Motor neuron (in vitro differentiated cells): ENCODE results near the gene DLST. TPM values are rescaled to one million over a fixed set of nuclear protein-coding genes. Genes with fewer than 3 reads are reported as not detected.
"Not testable (repeated sequence)": the region's sequence is repeated elsewhere in the genome, so short reads cannot be mapped to it uniquely, and the experiment has no call there.

Source experiments
- ATAC-seq, 8 experiments: fragments of 200-7000 bp; cut with Tn5 transposase; replicated peaks in 6 of 8; 2 replicates each; pipeline ENCODE4 v1.8.0; 2021; ENCODE audit warnings: mild to moderate bottlenecking in 8 of 8, moderate library complexity in 8 of 8
- H3K27ac ChIP-seq, 2 donors: fragments of 250-450 bp; sonication (Bioruptor Pico); 2 replicates each; pipeline ENCODE4 v1.9.0; 2021; ENCODE audit warnings: antibody characterized with exemption in 2 of 2, mild to moderate bottlenecking in 2 of 2, moderate library complexity in 1 of 2
- H3K4me1 ChIP-seq, 2 donors: fragments of 250-450 bp; sonication (Bioruptor Pico); replicated peaks in 1 of 2; 2 replicates each; pipeline ENCODE4 v1.6.1; 2021; ENCODE audit warnings: antibody characterized with exemption in 2 of 2, mild to moderate bottlenecking in 2 of 2, moderate library complexity in 1 of 2
- H3K4me3 ChIP-seq, 5 donors: fragments of 250-450 bp; sonication (Bioruptor Pico); 2 replicates each; pipeline ENCODE4 v1.9.0; 2021; ENCODE audit warnings: antibody characterized with exemption in 5 of 5, mild to moderate bottlenecking in 5 of 5, moderate library complexity in 4 of 5
- WGBS, 10 experiments: fragments of 450-650 bp; shearing (Covaris generic); methylation state at CpG; one replicate each; pipeline ENCODE4 v1.0.0; 2022; 5-methylcytosine and 5-hydroxymethylcytosine counted together
- in situ Hi-C, 9 experiments: fragments of 400-800 bp; cut with MboI; loops; one replicate each; pipeline ENCODE4 v1.15.0; 2021; ENCODE audit warnings: low sequenced_read_pairs in 9 of 9, low pct_unique_long_range_greater_than_20kb in 2 of 9; ENCODE audit not compliant: unreplicated experiment in 9 of 9
- total RNA-seq, 8 experiments: library from RNA; unstranded; fragments of 300-600 nt; gene quantifications; 2 replicates each; pipeline versions ENCODE4 v1.2.3 to v1.2.4, GENCODE V29; 2022

The DLST gene
- total RNA-seq, 8 experiments from 2014 or later = 30.3 to 106 (median 51.6) TPM

- Histone ChIP-seq H3K27ac (no peak overlapping the region), H3K4me1 (peaks cover under 1 to 1% of the 10 kb centered on the region in 2 donors), H3K4me3 (no peak overlapping the region)
- ATAC-seq = no peak
- 0 to 58% (median 50%) methylated on average over 1 to 6 of the region's 6 CpGs; no CpG with 5 or more reads in 3 of the 10 experiments for WGBS, 10 experiments
- in situ Hi-C loops = loop anchor here in 1 of 9 experiments (25.0 kb wide), 1 partner anchor 158 kb away; no protein-coding TSS in a partner anchor
These were observed 47.5 kb downstream of the DLST start for GRCh38 chr14:74929242-74929641.

GRCh38 chr14:74931744-74932143 lies 50.0 kb downstream of the DLST start:
- in situ Hi-C loops = loop anchor here in 2 of 9 experiments (10.0 to 25.0 kb wide), 2 partner anchors 143 to 156 kb away; no protein-coding TSS in a partner anchor
- not testable (repeated sequence) for H3K4me3 ChIP-seq, H3K27ac ChIP-seq, ATAC-seq
- peaks cover 10 to 12% of the 10 kb centered on the region in 2 donors for H3K4me1 ChIP-seq
- WGBS, 10 experiments = 58 to 85% (median 74%) methylated on average over 4 to 7 of the region's 9 CpGs; no CpG with 5 or more reads in 4 of the 10 experiments

GRCh38 chr14:74932401-74932901 lies 50.7 kb downstream of the DLST start:
- H3K27ac ChIP-seq = no peak overlapping the region
- H3K4me1 ChIP-seq = peaks cover 10 to 12% of the 10 kb centered on the region in 2 donors
- no peak overlapping the region for H3K4me3 ChIP-seq
- in situ Hi-C loops = loop anchor here in 2 of 9 experiments (10.0 to 25.0 kb wide), 2 partner anchors 142 to 155 kb away; no protein-coding TSS in a partner anchor
- WGBS, 10 experiments = 0 to 100% (median 53%) methylated on average over 1 to 6 of the region's 6 CpGs; no CpG with 5 or more reads in 1 of the 10 experiments
- ATAC-seq = peak in 3 of 8 experiments; percentile 39 to 67 (median 51)

- in situ Hi-C loops = loop anchor here in 2 of 9 experiments (10.0 to 25.0 kb wide), 2 partner anchors 142 to 154 kb away; no protein-coding TSS in a partner anchor
- ATAC-seq, H3K27ac ChIP-seq, H3K4me3 ChIP-seq: not testable (repeated sequence)
- 42 to 100% (median 73%) methylated on average over 1 to 3 of the region's 4 CpGs; no CpG with 5 or more reads in 3 of the 10 experiments for WGBS, 10 experiments
- peaks cover 10 to 12% of the 10 kb centered on the region in 2 donors for H3K4me1 ChIP-seq
These were observed 51.2 kb downstream of the DLST start for GRCh38 chr14:74932936-74933335.

- Histone ChIP-seq H3K27ac (no peak overlapping the region), H3K4me1 (peaks cover 10 to 12% of the 10 kb centered on the region in 2 donors), H3K4me3 (no peak overlapping the region)
- peak in 5 of 8 experiments; percentile 5 to 32 (median 21) for ATAC-seq
- 0 to 100% (median 90%) methylated on average over 1 to 3 of the region's 4 CpGs; no CpG with 5 or more reads in 3 of the 10 experiments for WGBS, 10 experiments
- in situ Hi-C loops = loop anchor here in 2 of 9 experiments (10.0 to 25.0 kb wide), 2 partner anchors 141 to 153 kb away; no protein-coding TSS in a partner anchor
These were observed 52.3 kb downstream of the DLST start for GRCh38 chr14:74934041-74934440.

GRCh38 chr14:74934476-74935359 lies 53.0 kb downstream of the DLST start:
- Histone ChIP-seq H3K4me3 (no peak overlapping the region), H3K27ac (no peak overlapping the region), H3K4me1 (peaks cover 10 to 12% of the 10 kb centered on the region in 2 donors)
- in situ Hi-C loops = loop anchor here in 2 of 9 experiments (10.0 to 25.0 kb wide), 2 partner anchors 140 to 153 kb away; no protein-coding TSS in a partner anchor
- WGBS, 10 experiments = 56 to 100% (median 80%) methylated on average over 1 to 11 of the region's 26 CpGs; no CpG with 5 or more reads in 3 of the 10 experiments
- ATAC-seq = peak in 6 of 8 experiments; percentile 73 to 97 (median 88)

GRCh38 chr14:74935360-74935680 lies 53.6 kb downstream of the DLST start:
- in situ Hi-C loops = loop anchor here in 2 of 9 experiments (10.0 to 25.0 kb wide), 2 partner anchors 139 to 152 kb away; no protein-coding TSS in a partner anchor
- no peak overlapping the region for H3K4me3 ChIP-seq
- ATAC-seq = no peak
- no peak overlapping the region for H3K27ac ChIP-seq
- peaks cover 10 to 12% of the 10 kb centered on the region in 2 donors for H3K4me1 ChIP-seq
- WGBS, 10 experiments = 20 to 95% (median 79%) methylated on average over 1 to 7 of the region's 9 CpGs; no CpG with 5 or more reads in 6 of the 10 experiments

GRCh38 chr14:74936151-74936550 lies 54.4 kb downstream of the DLST start:
- Histone ChIP-seq H3K4me1 (peaks cover 10 to 12% of the 10 kb centered on the region in 2 donors), H3K27ac (no peak overlapping the region), H3K4me3 (no peak overlapping the region)
- ATAC-seq = no peak
- in situ Hi-C loops = loop anchor here in 2 of 9 experiments (10.0 to 25.0 kb wide), 2 partner anchors 139 to 151 kb away; no protein-coding TSS in a partner anchor
- WGBS, 10 experiments = 40 to 100% (median 88%) methylated on average over 1 to 9 of the region's 11 CpGs; no CpG with 5 or more reads in 1 of the 10 experiments

GRCh38 chr14:74936731-74937130 lies 55.0 kb downstream of the DLST start:
- in situ Hi-C loops = loop anchor here in 2 of 9 experiments (10.0 to 25.0 kb wide), 2 partner anchors 138 to 151 kb away; no protein-coding TSS in a partner anchor
- 73 to 100% (median 86%) methylated on average over 1 to 8 of the region's 8 CpGs; no CpG with 5 or more reads in 1 of the 10 experiments for WGBS, 10 experiments
- no peak overlapping the region for H3K4me3 ChIP-seq
- no peak overlapping the region for H3K27ac ChIP-seq
- ATAC-seq = no peak
- H3K4me1 ChIP-seq = peaks cover 14 to 18% of the 10 kb centered on the region in 2 donors

- Histone ChIP-seq H3K27ac (no peak overlapping the region), H3K4me1 (peaks cover 18 to 22% of the 10 kb centered on the region in 2 donors), H3K4me3 (no peak overlapping the region)
- ATAC-seq = no peak
- 43 to 100% (median 60%) methylated on average over 1 to 2 of the region's 2 CpGs; no CpG with 5 or more reads in 3 of the 10 experiments for WGBS, 10 experiments
- in situ Hi-C loops = loop anchor here in 2 of 9 experiments (10.0 to 25.0 kb wide), 2 partner anchors 138 to 150 kb away; no protein-coding TSS in a partner anchor
These were observed 55.5 kb downstream of the DLST start for GRCh38 chr14:74937171-74937570.

- 60 to 100% (median 95%) methylated on average over 1 to 5 of the region's 10 CpGs for WGBS, 10 experiments
- Histone ChIP-seq H3K4me3 (no peak overlapping the region), H3K27ac (no peak overlapping the region), H3K4me1 (peaks cover 21 to 28% of the 10 kb centered on the region in 2 donors)
- in situ Hi-C loops = loop anchor here in 2 of 9 experiments (10.0 to 25.0 kb wide), 2 partner anchors 136 to 148 kb away; no protein-coding TSS in a partner anchor
- no peak for ATAC-seq
These were observed 57.1 kb downstream of the DLST start for GRCh38 chr14:74938531-74939495.
